HEK293 (cell line): ENCODE results near the gene SCTR.

Experiments
- EGR2 ChIP-seq: fragments of 450-650 bp; formaldehyde crosslinking; IDR thresholded peaks from 2 replicates; pipeline ENCODE4 v1.5.1; 2016; ENCODE audit warnings: low read depth, missing biosample characterization, missing genetic modification characterization
- KLF7 ChIP-seq: fragments of 450-650 bp; formaldehyde crosslinking; IDR thresholded peaks from 2 replicates; pipeline ENCODE4 v1.5.1; 2016; ENCODE audit warnings: missing biosample characterization, missing genetic modification characterization, borderline replicate concordance
- KLF8 ChIP-seq: fragments of 450-650 bp; formaldehyde crosslinking; IDR thresholded peaks from 2 replicates; pipeline ENCODE4 v1.5.1; 2016; ENCODE audit warnings: missing biosample characterization, missing genetic modification characterization
- PRDM6 ChIP-seq: fragments of 450-650 bp; formaldehyde crosslinking; IDR thresholded peaks from 2 replicates; pipeline ENCODE4 v1.5.1; 2017; ENCODE audit warnings: missing biosample characterization, missing genetic modification characterization
- WT1 ChIP-seq: fragments of 450-650 bp; formaldehyde crosslinking; IDR thresholded peaks from 2 replicates; pipeline ENCODE4 v1.5.1; 2016; ENCODE audit warnings: missing biosample characterization, missing genetic modification characterization
- ZBTB48 ChIP-seq: fragments of 450-650 bp; formaldehyde crosslinking; IDR thresholded peaks from 2 replicates; pipeline ENCODE4 v1.5.1; 2016; ENCODE audit warnings: missing biosample characterization, missing genetic modification characterization
- ZNF148 ChIP-seq: fragments of 450-650 bp; formaldehyde crosslinking; IDR thresholded peaks from 2 replicates; pipeline ENCODE4 v1.5.0; 2017; ENCODE audit warnings: missing biosample characterization, missing genetic modification characterization, borderline replicate concordance
- ZNF26 ChIP-seq: fragments of 450-650 bp; formaldehyde crosslinking; IDR thresholded peaks from 2 replicates; pipeline ENCODE4 v1.5.1; 2016; ENCODE audit warnings: missing biosample characterization, missing genetic modification characterization
- ZNF280D ChIP-seq: fragments of 450-650 bp; formaldehyde crosslinking; IDR thresholded peaks from 2 replicates; pipeline ENCODE4 v1.5.1; 2016; ENCODE audit warnings: missing biosample characterization, missing genetic modification characterization
- ZNF311 ChIP-seq: fragments of 450-650 bp; formaldehyde crosslinking; IDR thresholded peaks from 2 replicates; pipeline ENCODE4 v1.5.1; 2017; ENCODE audit warnings: missing biosample characterization, missing genetic modification characterization, borderline replicate concordance
- ZNF48 ChIP-seq: fragments of 450-650 bp; formaldehyde crosslinking; IDR thresholded peaks from 2 replicates; pipeline ENCODE4 v1.5.1; 2016; ENCODE audit warnings: missing biosample characterization, missing genetic modification characterization
- ZNF514 ChIP-seq: fragments of 450-650 bp; formaldehyde crosslinking; IDR thresholded peaks from 2 replicates; pipeline ENCODE4 v1.5.1; 2016; ENCODE audit warnings: missing biosample characterization, missing genetic modification characterization
- ZNF518A ChIP-seq: fragments of 450-650 bp; formaldehyde crosslinking; conservative IDR thresholded peaks from 2 replicates; pipeline ENCODE4 v1.5.1; 2016; ENCODE audit warnings: low read depth, missing biosample characterization, missing genetic modification characterization
- ZNF600 ChIP-seq: fragments of 450-650 bp; formaldehyde crosslinking; IDR thresholded peaks from 2 replicates; pipeline ENCODE4 v1.5.1; 2016; ENCODE audit warnings: missing biosample characterization, missing genetic modification characterization
- ZNF658 ChIP-seq: fragments of 450-650 bp; formaldehyde crosslinking; IDR thresholded peaks from 2 replicates; pipeline ENCODE4; 2016; ENCODE audit warnings: missing biosample characterization, missing genetic modification characterization
- ZXDB ChIP-seq: fragments of 450-650 bp; formaldehyde crosslinking; IDR thresholded peaks from 2 replicates; pipeline ENCODE4 v1.5.1; 2016; ENCODE audit warnings: missing biosample characterization, missing genetic modification characterization
- TF ChIP-seq, protein P1 (sequence below): fragments of 450-650 bp; formaldehyde crosslinking; optimal IDR thresholded peaks from 2 replicates; pipeline ENCODE3; 2016; ENCODE audit warnings: missing biosample characterization, mild to moderate bottlenecking, missing genetic modification characterization
- TF ChIP-seq, protein P2 (sequence below): fragments of 450-650 bp; formaldehyde crosslinking; IDR thresholded peaks from 2 replicates; pipeline ENCODE4 v1.5.1; 2017; ENCODE audit warnings: missing biosample characterization, missing genetic modification characterization

The SCTR gene

DNA sequence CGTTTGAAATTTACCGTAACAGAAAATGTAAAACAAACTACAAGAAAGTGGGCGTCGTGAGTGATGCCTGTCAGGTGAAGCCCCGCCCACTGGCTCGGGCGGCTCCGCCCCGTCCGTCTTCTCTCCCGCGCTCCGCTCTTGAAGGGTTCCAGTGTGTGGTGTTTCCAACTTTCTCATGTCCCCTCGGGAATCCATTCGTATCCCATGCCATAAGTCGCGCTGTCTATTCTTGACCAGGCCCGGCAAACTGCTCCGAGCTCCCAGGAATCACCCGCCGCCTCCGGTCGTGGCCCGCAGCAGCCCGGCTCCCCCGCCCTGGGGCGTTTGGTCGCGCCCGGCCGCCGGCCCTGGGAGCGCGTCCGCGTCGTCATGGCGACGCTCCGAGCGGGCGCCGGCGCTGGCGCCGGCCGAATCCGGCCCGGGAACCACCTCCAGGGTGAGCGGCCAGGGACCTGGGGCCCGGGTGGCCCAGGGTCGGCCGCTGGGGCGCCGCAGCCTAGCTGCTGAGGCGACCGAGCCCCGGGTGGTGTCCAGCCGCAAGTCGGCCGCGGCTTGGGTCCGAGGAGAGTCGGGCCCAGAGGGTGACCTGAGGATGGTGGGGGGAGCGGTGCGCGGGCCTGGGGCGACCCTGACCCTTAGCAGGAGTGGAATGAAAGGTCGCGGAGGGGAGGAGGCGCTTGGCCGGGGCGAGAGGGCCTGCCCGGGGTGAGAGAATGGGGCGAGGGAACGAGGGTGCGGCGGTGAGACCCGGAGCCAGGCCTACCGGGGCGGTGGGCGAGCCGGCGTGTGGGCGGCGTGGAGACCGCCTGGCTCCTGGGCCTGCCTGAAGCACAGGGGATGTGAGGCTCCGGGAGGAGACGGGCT, 20.0 kb upstream of the SCTR start, which contains the start of gene CFAP221 (continued):
- peak; percentile 46; the same call in 1 of the 2 replicates for TF ChIP-seq ZXDB
- 0 out of 2 replicates have a peak, but pooled peaks have one; percentile 22 for TF ChIP-seq ZBTB48 (tag by site-specific recombination)
- TF ChIP-seq, protein P1, sequence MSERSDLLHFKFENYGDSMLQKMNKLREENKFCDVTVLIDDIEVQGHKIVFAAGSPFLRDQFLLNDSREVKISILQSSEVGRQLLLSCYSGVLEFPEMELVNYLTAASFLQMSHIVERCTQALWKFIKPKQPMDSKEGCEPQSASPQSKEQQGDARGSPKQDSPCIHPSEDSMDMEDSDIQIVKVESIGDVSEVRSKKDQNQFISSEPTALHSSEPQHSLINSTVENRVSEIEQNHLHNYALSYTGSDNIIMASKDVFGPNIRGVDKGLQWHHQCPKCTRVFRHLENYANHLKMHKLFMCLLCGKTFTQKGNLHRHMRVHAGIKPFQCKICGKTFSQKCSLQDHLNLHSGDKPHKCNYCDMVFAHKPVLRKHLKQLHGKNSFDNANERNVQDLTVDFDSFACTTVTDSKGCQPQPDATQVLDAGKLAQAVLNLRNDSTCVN (tag by site-specific recombination) = peak; percentile 42
- no peak for TF ChIP-seq ZNF48 (tag by site-specific recombination)
- no peak for TF ChIP-seq KLF7 (tag by site-specific recombination)
- no peak for TF ChIP-seq PRDM6
- peak; percentile 75 for TF ChIP-seq EGR2
- no peak for TF ChIP-seq ZNF311 (tag by site-specific recombination)
- TF ChIP-seq ZNF26 (tag by site-specific recombination) = no peak
- peak; percentile 57; the same call in 1 of the 2 replicates for TF ChIP-seq KLF8 (tag by site-specific recombination)
- no peak for TF ChIP-seq ZNF280D (tag by site-specific recombination)
- TF ChIP-seq ZNF148 (tag by site-specific recombination) = no peak
- no peak for TF ChIP-seq ZNF518A (tag by site-specific recombination)
- TF ChIP-seq ZNF514 (tag by site-specific recombination) = no peak
- TF ChIP-seq, protein P2, sequence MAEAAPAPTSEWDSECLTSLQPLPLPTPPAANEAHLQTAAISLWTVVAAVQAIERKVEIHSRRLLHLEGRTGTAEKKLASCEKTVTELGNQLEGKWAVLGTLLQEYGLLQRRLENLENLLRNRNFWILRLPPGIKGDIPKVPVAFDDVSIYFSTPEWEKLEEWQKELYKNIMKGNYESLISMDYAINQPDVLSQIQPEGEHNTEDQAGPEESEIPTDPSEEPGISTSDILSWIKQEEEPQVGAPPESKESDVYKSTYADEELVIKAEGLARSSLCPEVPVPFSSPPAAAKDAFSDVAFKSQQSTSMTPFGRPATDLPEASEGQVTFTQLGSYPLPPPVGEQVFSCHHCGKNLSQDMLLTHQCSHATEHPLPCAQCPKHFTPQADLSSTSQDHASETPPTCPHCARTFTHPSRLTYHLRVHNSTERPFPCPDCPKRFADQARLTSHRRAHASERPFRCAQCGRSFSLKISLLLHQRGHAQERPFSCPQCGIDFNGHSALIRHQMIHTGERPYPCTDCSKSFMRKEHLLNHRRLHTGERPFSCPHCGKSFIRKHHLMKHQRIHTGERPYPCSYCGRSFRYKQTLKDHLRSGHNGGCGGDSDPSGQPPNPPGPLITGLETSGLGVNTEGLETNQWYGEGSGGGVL = no peak
- TF ChIP-seq ZNF658 (tag by site-specific recombination) = no peak
- TF ChIP-seq WT1 (tag by site-specific recombination) = no peak
- no peak for TF ChIP-seq ZNF600 (tag by site-specific recombination)
